IMR-90 (cell line): Measurements from ENCODE around the gene CYTH1. TPM values are rescaled to one million over a fixed set of nuclear protein-coding genes. Genes with fewer than 3 reads are reported as not detected.

ENCODE experiments used
- ATAC-seq: fragments of 200-7000 bp; cut with Tn5 transposase; 2 replicates; pipeline ENCODE4 v1.9.1; 2020; ENCODE audit warnings: low read depth, mild to moderate bottlenecking, moderate library complexity
- BruUV-seq: library from RNA; stranded (reverse); fragments of 400-500 nt; replicated peaks from 2 replicates; lab custom pipeline; 2021; lab: Mats Ljungman, UMichigan
- CTCF ChIA-PET: fragments of 300-600 bp; formaldehyde crosslinking; extraction: SDS; loops from one replicate; lab custom pipeline; 2021; ENCODE audit warnings: antibody characterized with exemption; lab: Yijun Ruan, JAX
- POLR2A ChIA-PET: fragments of 300-600 bp; sonication (Branson Sonifier 250); formaldehyde crosslinking; loops from one replicate; lab custom pipeline; 2022; ENCODE audit warnings: antibody characterized with exemption; ENCODE audit not compliant: unreplicated experiment; lab: Charles Lee
- DNase-seq: peaks from one replicate; pipeline ENCODE4 v3.0.0; 2013
- H2AFZ ChIP-seq: replicated peaks from 2 replicates; pipeline ENCODE3; 2013; ENCODE audit warnings: low read length, mild to moderate bottlenecking; ENCODE audit not compliant: poor library complexity
- H2AK5ac ChIP-seq: 2 replicates; pipeline ENCODE4 v1.6.1; 2013; ENCODE audit warnings: low read depth, low read length, inconsistent platforms
- H2AK9ac ChIP-seq: replicated peaks from 2 replicates; pipeline ENCODE3; 2013; ENCODE audit warnings: mild to moderate bottlenecking, low read depth, low read length, moderate library complexity; ENCODE audit not compliant: poor library complexity
- H2BK120ac ChIP-seq: 2 replicates; pipeline ENCODE4 v1.6.1; 2013; ENCODE audit warnings: low read depth, low read length, inconsistent platforms
- H2BK15ac ChIP-seq: 3 replicates; pipeline ENCODE4 v1.6.1; 2013; ENCODE audit warnings: low read depth, low read length, inconsistent platforms
- H2BK20ac ChIP-seq: 2 replicates; pipeline ENCODE4 v1.6.1; 2013; ENCODE audit warnings: low read depth, mild to moderate bottlenecking, inconsistent platforms, low read length, moderate library complexity
- H2BK5ac ChIP-seq: 2 replicates; pipeline ENCODE4 v1.6.1; 2013; ENCODE audit warnings: mild to moderate bottlenecking, low read depth, low read length, inconsistent platforms; ENCODE audit not compliant: poor library complexity, severe bottlenecking
- H3K14ac ChIP-seq: replicated peaks from 2 replicates; pipeline ENCODE4 v1.6.1; 2013; ENCODE audit warnings: low read depth, low read length, inconsistent platforms
- H3K18ac ChIP-seq: 2 replicates; pipeline ENCODE4 v1.6.1; 2013; ENCODE audit warnings: low read depth, low read length, control low read depth
- H3K23ac ChIP-seq: 2 replicates; pipeline ENCODE4 v1.6.1; 2013; ENCODE audit warnings: low read depth, low read length, inconsistent platforms
- H3K27ac ChIP-seq: 2 replicates; pipeline ENCODE4 v1.5.1; 2013; ENCODE audit warnings: mild to moderate bottlenecking, control low read depth, low read length; ENCODE audit not compliant: insufficient read depth
- H3K27me3 ChIP-seq: 2 replicates; pipeline ENCODE4 v1.6.1; 2013; ENCODE audit warnings: low read length; ENCODE audit not compliant: control insufficient read depth, insufficient read depth
- H3K36me3 ChIP-seq: 2 replicates; pipeline ENCODE4 v1.6.1; 2013; ENCODE audit warnings: low read length, mixed read lengths; ENCODE audit not compliant: control insufficient read depth, insufficient read depth
- H3K4ac ChIP-seq: 2 replicates; pipeline ENCODE4 v1.6.1; 2013; ENCODE audit warnings: low read depth, low read length, inconsistent platforms
- H3K4me1 ChIP-seq: 2 replicates; pipeline ENCODE4 v1.6.1; 2013; ENCODE audit warnings: low read length, mixed read lengths; ENCODE audit not compliant: control insufficient read depth, insufficient read depth
- H3K4me2 ChIP-seq: 2 replicates; pipeline ENCODE4 v1.6.1; 2013; ENCODE audit warnings: low read depth, mild to moderate bottlenecking, control low read depth, low read length, moderate library complexity
- H3K4me3 ChIP-seq: 2 replicates; pipeline ENCODE4 v1.5.1; 2013; ENCODE audit warnings: low read depth, mild to moderate bottlenecking, control low read depth, low read length, moderate library complexity; ENCODE audit not compliant: insufficient read depth
- H3K56ac ChIP-seq: 2 replicates; pipeline ENCODE4 v1.6.1; 2013; ENCODE audit warnings: low read length, inconsistent platforms; ENCODE audit not compliant: insufficient read depth; ENCODE audit errors: extremely low read depth
- H3K79me1 ChIP-seq, 2 experiments: 2 replicates each; pipeline ENCODE4 v1.6.1; 2013; ENCODE audit warnings: low read length in 2 of 2, inconsistent platforms in 1 of 2, low read depth in 1 of 2
- H3K9ac ChIP-seq: 2 replicates; pipeline ENCODE4 v1.6.1; 2013; ENCODE audit warnings: low read depth, low read length, control low read depth
- H3K9me1 ChIP-seq: 2 replicates; pipeline ENCODE4 v1.6.1; 2013; ENCODE audit warnings: low read length, inconsistent platforms; ENCODE audit not compliant: insufficient read depth
- H3K9me3 ChIP-seq: 2 replicates; pipeline ENCODE4 v1.6.1; 2013; ENCODE audit warnings: low read length; ENCODE audit not compliant: control insufficient read depth, insufficient read depth
- H4K20me1 ChIP-seq: 2 replicates; pipeline ENCODE4 v1.6.1; 2013; ENCODE audit warnings: low read length, inconsistent platforms; ENCODE audit not compliant: insufficient read depth
- H4K5ac ChIP-seq: 2 replicates; pipeline ENCODE4 v1.6.1; 2013; ENCODE audit warnings: mild to moderate bottlenecking, low read depth, low read length, control low read depth
- H4K8ac ChIP-seq, 2 experiments: 2 replicates each; pipeline ENCODE4 v1.6.1; 2013; ENCODE audit warnings: low read depth in 2 of 2, low read length in 2 of 2, control low read depth in 1 of 2, inconsistent platforms in 1 of 2
- H4K91ac ChIP-seq: 2 replicates; pipeline ENCODE4 v1.6.1; 2013; ENCODE audit warnings: low read depth, low read length, inconsistent platforms; ENCODE audit not compliant: insufficient read depth
- BHLHE40 ChIP-seq: fragments of 150-350 bp; IDR thresholded peaks from 2 replicates; pipeline ENCODE4 v1.6.1; 2016; ENCODE audit warnings: mild to moderate bottlenecking, low read depth, low read length
- CEBPB ChIP-seq: IDR thresholded peaks from 2 replicates; pipeline ENCODE4 v1.6.1; 2012; ENCODE audit warnings: low read depth, low read length, improper control_type of control experiment
- FOS ChIP-seq: fragments of 150-350 bp; IDR thresholded peaks from 2 replicates; pipeline ENCODE4 v1.6.1; 2016; ENCODE audit warnings: low read depth, low read length
- MAFK ChIP-seq: IDR thresholded peaks from 2 replicates; pipeline ENCODE4 v1.6.1; 2012; ENCODE audit warnings: low read depth, low read length, improper control_type of control experiment
- MAZ ChIP-seq: IDR thresholded peaks from 2 replicates; pipeline ENCODE4 v1.6.1; 2012; ENCODE audit warnings: low read depth, mild to moderate bottlenecking, low read length, improper control_type of control experiment, moderate library complexity, borderline replicate concordance
- MXI1 ChIP-seq: IDR thresholded peaks from 2 replicates; pipeline ENCODE4 v1.6.1; 2012; ENCODE audit warnings: low read depth, mild to moderate bottlenecking, low read length, moderate library complexity, borderline replicate concordance
- NFE2L2 ChIP-seq: fragments of 150-350 bp; IDR thresholded peaks from 2 replicates; pipeline ENCODE4 v1.6.1; 2016; ENCODE audit warnings: low read depth, mild to moderate bottlenecking, low read length
- RAD21 ChIP-seq: IDR thresholded peaks from 2 replicates; pipeline ENCODE4 v1.6.1; 2012; ENCODE audit warnings: low read length, improper control_type of control experiment
- RCOR1 ChIP-seq: IDR thresholded peaks from 2 replicates; pipeline ENCODE4 v1.6.1; 2012; ENCODE audit warnings: mild to moderate bottlenecking, low read length, improper control_type of control experiment; ENCODE audit not compliant: insufficient replicate concordance
- RFX5 ChIP-seq: IDR thresholded peaks from 2 replicates; pipeline ENCODE4 v1.8.0; 2012; ENCODE audit warnings: low read depth, mild to moderate bottlenecking, low read length, moderate library complexity
- SMC3 ChIP-seq: fragments of 150-350 bp; IDR thresholded peaks from 2 replicates; pipeline ENCODE4 v1.6.1; 2016; ENCODE audit warnings: low read depth, mild to moderate bottlenecking, antibody characterized with exemption, low read length, moderate library complexity
- USF2 ChIP-seq: fragments of 150-350 bp; IDR thresholded peaks from 2 replicates; pipeline ENCODE4 v1.6.1; 2017; ENCODE audit warnings: mild to moderate bottlenecking, antibody characterized with exemption, low read length, low read depth
- WGBS, 2 experiments: methylation state at CpG; one replicate each; pipeline versions ENCODE4 v1.1.5 to v1.1.7; 2013; ENCODE audit warnings: missing lambda C conversion rate in 2 of 2; ENCODE audit not compliant: insufficient read length in 1 of 2; ENCODE audit errors: extremely low coverage in 2 of 2; 5-methylcytosine and 5-hydroxymethylcytosine counted together
- dilution Hi-C: fragments of 300-500 bp; cut with HindIII; formaldehyde crosslinking; loops from one replicate; pipeline ENCODE4 v1.14.3; 2018; ENCODE audit warnings: low sequenced_read_pairs; ENCODE audit not compliant: unreplicated experiment
- in situ Hi-C: fragments of 300-500 bp; cut with MboI; formaldehyde crosslinking; loops from 3 replicates; pipeline ENCODE4 v1.14.3; 2019; ENCODE audit warnings: low sequenced_read_pairs, inconsistent platforms, mixed read lengths
- intact Hi-C: fragments of 100-400 bp; cut with micrococcal nuclease; formaldehyde crosslinking; loops from 2 replicates; pipeline ENCODE4 v1.10.0; 2022
- polyA plus RNA-seq, 3 experiments: library from polyadenylated mRNA; depleted of rRNA; stranded (reverse); fragments of >200 nt; gene quantifications; 2 replicates each; pipeline ENCODE4 v1.2.3, GENCODE V29; 2012; ENCODE audit warnings: low replicate concordance in 1 of 3
- total RNA-seq: library from RNA; depleted of rRNA; stranded (reverse); fragments of >200 nt; gene quantifications from 2 replicates; pipeline ENCODE4 v1.2.3, GENCODE V29; 2012
- TF ChIP-seq, protein P1 (sequence below): fragments of 150-350 bp; IDR thresholded peaks from 2 replicates; pipeline ENCODE4 v1.6.1; 2016; ENCODE audit warnings: low read depth, mild to moderate bottlenecking, low read length, moderate library complexity, borderline replicate concordance
- TF ChIP-seq, protein P2 (sequence below): conservative IDR thresholded peaks from 2 replicates; pipeline ENCODE4 v1.5.1; 2012; ENCODE audit warnings: mild to moderate bottlenecking, low read depth, low read length, improper control_type of control experiment

CYTH1 gene
- total and polyA plus RNA-seq, 2 of the 4 experiments (the other 2 are of a cell fraction), result 7.9 to 12.4 TPM

GRCh38 chr17:78732354-78732753 lies 49.7 kb downstream of the CYTH1 start (continued):
- TF ChIP-seq CEBPB (no peak), BHLHE40 (no peak), RCOR1 (no peak), RAD21 (no peak)

DNA sequence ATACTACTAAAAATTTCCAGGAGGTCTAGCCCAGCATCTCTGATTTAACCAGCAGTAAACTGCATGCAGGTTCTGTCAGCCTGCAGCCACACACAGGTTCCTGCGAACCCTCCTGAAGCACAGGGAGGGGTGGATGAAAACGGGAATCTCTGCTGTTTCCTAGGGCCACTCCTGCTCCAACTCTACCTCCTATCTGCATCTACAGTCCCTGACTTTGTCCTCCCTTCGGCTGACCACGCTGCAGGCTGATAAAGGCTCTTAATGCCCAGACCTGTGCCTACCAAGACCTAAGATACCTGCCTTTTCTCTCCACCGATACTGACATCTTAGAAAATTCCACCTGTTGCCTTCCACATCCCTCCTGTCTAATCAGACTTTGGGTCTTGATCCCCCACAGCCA lies 50.2 kb downstream of the CYTH1 start:
- 81% methylated on average over 4 of the region's 5 CpGs; no CpG with 5 or more reads in 1 of the 2 experiments for WGBS, 2 experiments
- H4K8ac ChIP-seq, result no peak overlapping the region
- H4K5ac ChIP-seq, result no peak overlapping the region
- H3K36me3 ChIP-seq, result no peaks in the 10 kb centered on the region
- no peak overlapping the region for H2BK15ac ChIP-seq
- no peak overlapping the region for H2BK20ac ChIP-seq
- peaks cover 10% of the 10 kb centered on the region for H3K9me1 ChIP-seq
- ATAC-seq (no peak), DNase-seq (no peak)
- no TSS peak for BruUV-seq
- H3K4me3 ChIP-seq, result no peak overlapping the region
- H3K4me2 ChIP-seq, result no peak overlapping the region
- no peak overlapping the region for H3K27ac ChIP-seq
- no peak overlapping the region for H2AK9ac ChIP-seq
- peaks cover 20% of the 10 kb centered on the region for H4K20me1 ChIP-seq
- ChIA-PET POLR2A (interaction anchor here (0.6 kb wide), 1 partner anchor 120 kb away, joined by 6 read pairs; no protein-coding TSS in a partner anchor), CTCF (no interaction called here)
- H3K27me3 ChIP-seq, result no peaks in the 10 kb centered on the region
- H4K91ac ChIP-seq, result no peak overlapping the region
- H3K56ac ChIP-seq, result no peak overlapping the region
- intact Hi-C loops (no loop called here), dilution Hi-C loops (no loop called here), in situ Hi-C loops (no loop called here)
- H2AK5ac ChIP-seq, result no peak overlapping the region
- H3K4ac ChIP-seq, result no peak overlapping the region
- H3K9me3 ChIP-seq, result no peaks in the 10 kb centered on the region
- H2BK120ac ChIP-seq, result no peak overlapping the region
- no peak overlapping the region for H3K23ac ChIP-seq
- peaks cover 26 to 54% of the 10 kb centered on the region in 2 experiments for H3K79me1 ChIP-seq
- peaks cover 10% of the 10 kb centered on the region for H3K4me1 ChIP-seq
- H2AFZ ChIP-seq, result no peak overlapping the region
- H3K14ac ChIP-seq, result no peak overlapping the region
- no peak overlapping the region for H3K18ac ChIP-seq
- no peak overlapping the region for H2BK5ac ChIP-seq
- H3K9ac ChIP-seq, result no peak overlapping the region
- TF ChIP-seq MXI1 (no peak), RCOR1 (no peak), MAFK (no peak), USF2 (no peak), FOS (no peak), BHLHE40 (no peak), MAZ (no peak), SMC3 (no peak), NFE2L2 (no peak), RAD21 (no peak), CEBPB (no peak), RFX5 (no peak)
- TF ChIP-seq, protein P1, sequence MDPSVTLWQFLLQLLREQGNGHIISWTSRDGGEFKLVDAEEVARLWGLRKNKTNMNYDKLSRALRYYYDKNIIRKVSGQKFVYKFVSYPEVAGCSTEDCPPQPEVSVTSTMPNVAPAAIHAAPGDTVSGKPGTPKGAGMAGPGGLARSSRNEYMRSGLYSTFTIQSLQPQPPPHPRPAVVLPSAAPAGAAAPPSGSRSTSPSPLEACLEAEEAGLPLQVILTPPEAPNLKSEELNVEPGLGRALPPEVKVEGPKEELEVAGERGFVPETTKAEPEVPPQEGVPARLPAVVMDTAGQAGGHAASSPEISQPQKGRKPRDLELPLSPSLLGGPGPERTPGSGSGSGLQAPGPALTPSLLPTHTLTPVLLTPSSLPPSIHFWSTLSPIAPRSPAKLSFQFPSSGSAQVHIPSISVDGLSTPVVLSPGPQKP, result no peak
- TF ChIP-seq, protein P2, sequence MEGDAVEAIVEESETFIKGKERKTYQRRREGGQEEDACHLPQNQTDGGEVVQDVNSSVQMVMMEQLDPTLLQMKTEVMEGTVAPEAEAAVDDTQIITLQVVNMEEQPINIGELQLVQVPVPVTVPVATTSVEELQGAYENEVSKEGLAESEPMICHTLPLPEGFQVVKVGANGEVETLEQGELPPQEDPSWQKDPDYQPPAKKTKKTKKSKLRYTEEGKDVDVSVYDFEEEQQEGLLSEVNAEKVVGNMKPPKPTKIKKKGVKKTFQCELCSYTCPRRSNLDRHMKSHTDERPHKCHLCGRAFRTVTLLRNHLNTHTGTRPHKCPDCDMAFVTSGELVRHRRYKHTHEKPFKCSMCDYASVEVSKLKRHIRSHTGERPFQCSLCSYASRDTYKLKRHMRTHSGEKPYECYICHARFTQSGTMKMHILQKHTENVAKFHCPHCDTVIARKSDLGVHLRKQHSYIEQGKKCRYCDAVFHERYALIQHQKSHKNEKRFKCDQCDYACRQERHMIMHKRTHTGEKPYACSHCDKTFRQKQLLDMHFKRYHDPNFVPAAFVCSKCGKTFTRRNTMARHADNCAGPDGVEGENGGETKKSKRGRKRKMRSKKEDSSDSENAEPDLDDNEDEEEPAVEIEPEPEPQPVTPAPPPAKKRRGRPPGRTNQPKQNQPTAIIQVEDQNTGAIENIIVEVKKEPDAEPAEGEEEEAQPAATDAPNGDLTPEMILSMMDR, result no peak
